GM19455 (cell line): ENCODE data around the gene BBS2.

ENCODE experiments used
- ATAC-seq: cut with Tn5 transposase; IDR thresholded peaks from one replicate; pipeline ENCODE4 v1.9.1; 2021; ENCODE audit not compliant: unreplicated experiment

Gene BBS2

GRCh38 chr16:56519459-56520250, at the start of gene BBS2:
TSS of gene BBS2 (minus strand) at chr16:56520024. CDS start at chr16:56519862, 162 bp downstream.
- ATAC-seq = peak; percentile 79

DNA sequence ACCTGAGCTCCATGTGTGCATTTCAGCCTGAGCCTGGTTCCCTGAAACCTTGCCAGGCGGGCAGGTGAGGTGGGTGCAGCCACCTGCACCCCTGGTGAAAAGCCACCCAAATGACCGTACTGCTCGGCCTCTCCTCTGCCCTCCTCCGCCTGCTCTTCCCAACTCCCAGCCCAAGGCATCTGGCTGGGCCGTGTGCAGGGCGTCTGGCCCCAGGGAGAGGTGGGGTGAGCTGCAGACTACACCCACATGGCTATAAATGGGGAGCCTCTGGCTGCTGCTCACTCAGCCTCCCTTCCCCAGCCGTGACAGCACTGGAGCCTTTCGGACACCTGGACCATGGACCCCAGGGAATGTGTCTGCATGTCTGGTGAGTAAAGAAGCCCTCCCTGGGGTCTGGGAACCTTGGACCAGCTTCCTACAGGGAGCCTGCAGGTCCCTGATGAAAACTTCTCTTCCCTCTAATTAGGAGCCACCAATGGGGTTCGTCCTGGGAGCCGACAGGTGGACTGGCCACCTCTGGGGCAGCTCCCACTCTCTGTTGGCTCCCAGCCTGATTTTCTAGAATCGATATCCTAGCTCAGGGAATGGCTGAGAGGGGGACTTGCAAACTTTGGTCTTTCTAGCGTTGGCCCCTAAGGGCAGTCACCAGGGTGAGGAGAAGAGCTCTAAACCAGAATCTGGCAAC, 45.1 kb upstream of the BBS2 start, which contains the start of gene MT4:
Gene MT4, plus strand, starts transcription at position 281 of the 685 bp plus-strand sequence. Its CDS starts 56 bp downstream, at position 337.
- ATAC-seq = no peak

DNA sequence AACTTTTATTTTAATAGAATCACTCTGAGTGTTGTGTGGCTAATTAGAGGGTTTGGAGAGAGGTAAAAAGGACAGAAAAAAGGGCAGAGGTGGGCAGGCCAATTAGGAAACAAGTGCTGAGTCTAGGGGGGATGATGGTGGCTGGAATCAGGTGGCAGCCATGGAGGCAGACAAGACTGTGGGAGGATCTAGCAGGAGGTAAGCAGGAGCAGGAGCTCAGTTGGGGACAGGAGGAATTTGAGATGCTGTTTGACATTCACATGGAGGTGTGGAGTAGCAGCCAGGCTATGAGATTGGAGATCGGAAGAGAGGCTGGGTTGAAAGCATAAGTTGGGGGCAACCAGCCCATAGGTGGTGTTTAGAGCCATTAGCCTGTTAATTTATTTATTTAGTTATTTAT, 41.3 kb upstream of the BBS2 start:
- ATAC-seq = no peak

DNA sequence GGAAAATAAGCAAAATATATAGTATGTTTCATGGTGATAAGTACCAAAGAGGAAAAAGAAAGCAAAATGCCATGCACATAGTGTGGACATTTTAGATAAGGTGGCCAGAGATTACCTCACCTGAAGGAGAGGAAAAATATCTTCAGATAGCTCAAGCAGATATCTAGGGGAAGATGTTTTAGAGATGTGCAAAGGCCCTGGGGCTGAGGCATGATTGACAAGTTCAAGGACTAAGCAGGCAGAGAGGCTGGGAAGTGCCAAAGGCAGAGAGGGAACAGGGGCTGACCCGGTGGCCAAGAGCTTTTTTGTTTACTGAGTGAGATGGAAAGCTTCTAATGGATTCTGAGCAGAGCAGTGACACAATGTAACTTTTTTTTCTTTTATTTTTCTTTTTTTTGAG, 40.6 kb upstream of the BBS2 start:
- no peak for ATAC-seq

DNA sequence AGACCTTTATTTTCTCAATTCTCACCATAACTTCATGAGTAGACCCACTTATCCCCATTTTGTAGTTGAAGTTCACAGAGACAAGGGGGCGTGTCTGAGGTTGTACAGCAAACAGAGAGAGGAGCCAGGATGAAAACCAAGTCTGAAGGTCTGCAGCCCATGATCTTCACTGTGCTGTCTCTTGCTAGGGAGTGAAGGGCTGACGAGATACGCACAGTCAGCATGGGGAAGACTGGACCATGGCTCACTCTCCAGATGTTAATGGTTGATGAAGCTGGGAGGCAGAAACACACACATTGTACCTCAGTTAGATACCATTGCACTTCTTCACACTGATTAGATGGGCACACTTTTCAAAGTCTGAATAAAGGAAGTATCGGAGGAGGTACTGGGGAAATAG, 39.3 kb upstream of the BBS2 start:
- no peak for ATAC-seq

DNA sequence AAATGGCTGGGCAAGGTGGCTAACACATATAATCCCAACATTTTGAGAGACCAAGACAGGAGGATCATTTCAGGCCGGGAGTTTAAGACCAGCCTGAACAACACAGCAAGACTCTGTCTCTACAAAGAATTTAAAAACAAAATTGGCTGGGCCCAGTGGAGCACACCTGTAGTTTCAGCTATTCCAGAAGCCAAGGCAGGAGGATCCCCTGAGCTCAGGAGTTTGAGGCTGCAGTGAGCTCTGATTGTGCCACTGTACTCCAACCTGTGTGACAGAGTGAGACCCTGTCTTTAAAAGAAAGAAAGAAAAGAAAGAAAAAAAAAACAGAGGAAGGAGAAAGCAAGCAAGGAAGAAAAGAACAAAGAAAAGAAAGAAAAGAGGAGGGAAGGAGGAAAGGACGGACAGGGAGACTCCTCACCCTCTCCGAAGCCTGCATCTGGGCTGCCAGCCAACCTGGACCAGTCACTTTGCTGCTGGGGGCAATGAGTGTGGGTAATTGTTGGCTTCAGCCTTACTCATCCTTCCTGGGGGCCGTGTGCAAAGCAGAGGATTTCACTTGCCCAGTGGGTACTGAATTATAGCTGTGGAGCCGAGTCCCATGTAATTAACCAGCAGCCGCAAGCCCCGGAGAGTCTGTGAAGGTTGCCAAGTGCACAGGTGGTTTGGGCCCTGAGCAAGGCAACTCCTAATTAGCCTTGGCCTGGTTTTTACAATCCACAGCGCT, 38.4 kb upstream of the BBS2 start:
- ATAC-seq = no peak

DNA sequence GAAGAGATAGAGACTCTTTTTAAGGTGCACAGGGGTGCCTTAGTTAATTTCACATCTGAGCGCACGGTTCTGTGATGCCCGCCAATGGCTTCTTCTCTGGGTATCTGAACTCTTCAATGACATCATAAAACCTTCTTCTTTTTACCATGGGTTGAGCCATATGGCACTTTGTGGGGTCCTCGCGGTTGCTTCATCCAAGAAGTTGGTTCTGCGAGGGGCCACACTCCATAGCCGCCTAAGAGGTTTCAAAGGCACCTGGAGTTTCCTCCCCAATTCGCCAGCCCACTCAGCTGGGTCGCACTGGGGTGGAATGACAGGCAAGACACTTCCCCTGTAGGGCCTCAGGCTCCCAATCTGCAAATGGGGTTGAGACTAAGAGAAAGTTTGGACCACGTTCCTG, 34.6 kb upstream of the BBS2 start:
- ATAC-seq = no peak

DNA sequence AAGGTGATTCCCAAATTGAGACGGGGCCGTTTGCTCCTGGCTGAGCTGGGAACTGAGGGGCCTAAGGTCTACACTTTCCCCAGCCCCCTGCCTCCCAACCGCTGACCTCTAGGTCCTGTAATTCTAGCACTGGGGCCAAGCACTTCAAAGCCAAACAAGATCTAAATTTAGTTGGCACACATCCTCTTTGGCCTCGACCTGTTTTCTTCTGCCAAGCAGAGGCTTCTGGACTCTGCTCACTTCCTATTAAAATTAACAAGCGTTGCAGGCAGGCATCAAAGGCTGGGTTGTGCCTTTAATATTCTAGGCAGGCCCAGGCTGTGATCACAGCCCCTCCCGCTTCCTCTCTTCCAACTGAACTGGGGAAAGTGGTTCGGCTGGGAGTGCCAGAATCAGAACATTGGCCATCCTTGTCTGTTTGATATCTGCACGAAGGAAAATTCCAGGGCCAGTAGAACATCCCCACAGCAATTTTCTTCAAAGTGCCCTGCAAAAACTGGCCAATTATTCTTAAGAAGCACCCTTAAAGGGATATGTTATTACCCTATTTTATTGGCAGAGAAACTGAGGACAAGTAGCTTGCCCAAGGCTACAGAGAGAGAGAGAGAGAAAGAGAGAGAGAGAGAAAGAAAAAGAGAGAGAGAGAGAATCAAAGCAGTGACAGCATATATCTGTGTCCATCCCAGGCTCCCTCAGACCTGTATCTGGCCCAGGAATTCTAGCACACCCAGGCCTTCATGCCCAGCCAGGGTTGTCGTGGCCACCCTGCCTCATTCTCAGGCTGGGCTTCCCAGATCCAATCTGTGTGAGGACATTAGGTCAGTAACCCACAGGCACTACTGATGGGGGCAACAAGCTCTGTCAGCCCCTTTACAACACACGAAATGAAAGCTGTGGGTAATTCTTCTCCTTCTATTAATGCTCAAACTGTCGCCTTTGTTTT, 32.2 kb upstream of the BBS2 start:
- no peak for ATAC-seq

- ATAC-seq = no peak
Observed at GRCh38 chr16:56549744-56550385, 30.0 kb upstream of the BBS2 start.

GRCh38 chr16:56549161-56549560, 29.3 kb upstream of the BBS2 start:
- ATAC-seq = no peak

DNA sequence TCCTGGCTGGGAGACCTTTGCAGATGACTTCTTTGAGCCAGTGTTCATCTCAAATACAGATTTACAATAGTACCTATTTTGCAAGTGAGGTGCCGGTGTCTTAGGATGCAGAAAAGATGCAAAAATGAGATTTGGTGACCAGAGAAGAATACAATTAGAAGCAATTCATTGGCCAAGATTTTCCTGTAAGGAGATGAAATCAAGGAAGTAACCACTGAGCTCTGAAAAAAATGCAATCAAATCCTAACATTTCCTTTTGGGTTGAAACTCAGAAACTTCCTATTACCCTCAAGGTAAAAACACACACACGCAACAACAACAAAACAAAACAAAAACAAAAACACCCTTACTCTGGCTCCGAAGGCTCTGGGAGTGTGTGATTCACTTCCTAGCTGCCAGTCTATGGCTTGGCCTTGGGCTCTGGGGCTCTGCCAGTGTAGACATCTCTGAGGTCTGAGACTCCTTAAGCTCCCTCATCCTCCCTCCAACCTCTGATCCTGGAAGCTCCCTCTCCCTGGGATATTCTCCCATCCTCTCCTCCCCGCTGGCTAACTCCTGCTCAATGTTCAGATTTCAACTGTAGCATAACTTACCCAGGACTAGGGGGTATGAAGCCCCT, 28.2 kb upstream of the BBS2 start:
- no peak for ATAC-seq

DNA sequence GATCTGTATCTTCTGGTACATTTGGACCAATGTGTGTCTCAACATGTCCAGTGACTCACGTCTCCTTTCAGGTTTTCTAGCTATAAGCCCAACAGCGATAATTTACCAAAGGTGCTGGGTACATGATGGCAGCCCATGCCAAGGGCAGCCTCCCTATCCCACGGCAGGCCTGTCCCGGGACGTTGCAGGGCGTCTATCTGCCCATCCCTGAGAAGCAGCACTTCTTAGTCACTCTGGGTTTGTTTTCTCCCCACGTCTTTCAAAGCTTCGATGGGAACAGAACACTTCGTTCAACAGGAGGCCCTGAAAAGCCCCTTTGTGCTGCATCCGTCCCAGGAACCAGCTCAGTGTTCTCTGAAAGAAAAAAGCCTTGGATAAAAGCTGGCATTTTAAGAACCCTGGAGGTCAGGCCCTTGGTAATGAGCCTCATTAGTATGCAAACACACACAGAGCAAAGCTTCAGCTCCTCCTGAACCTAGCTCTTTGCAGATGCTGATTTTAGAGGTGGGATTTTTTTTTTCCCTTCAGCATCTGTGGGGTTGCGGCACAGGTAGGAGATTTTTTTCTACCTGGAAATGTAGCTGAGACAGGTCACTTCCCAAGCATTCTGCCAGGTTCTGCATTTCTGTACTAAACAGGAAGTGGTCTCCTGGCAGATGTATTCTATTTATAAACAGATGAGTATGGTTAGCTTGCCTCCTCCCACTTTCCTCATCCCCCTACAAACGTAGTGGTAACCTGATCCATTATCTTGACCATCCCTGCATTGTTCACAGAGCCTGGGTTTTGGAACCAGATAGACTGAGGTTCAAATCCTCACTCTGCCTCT, 27.5 kb upstream of the BBS2 start:
- ATAC-seq = no peak

- no peak for ATAC-seq
Observed at GRCh38 chr16:56542039-56542438, 22.2 kb upstream of the BBS2 start.

- ATAC-seq = no peak
Observed at GRCh38 chr16:56539656-56540055, 19.8 kb upstream of the BBS2 start.

- no peak for ATAC-seq
Observed at GRCh38 chr16:56538331-56538730, 18.5 kb upstream of the BBS2 start.

DNA sequence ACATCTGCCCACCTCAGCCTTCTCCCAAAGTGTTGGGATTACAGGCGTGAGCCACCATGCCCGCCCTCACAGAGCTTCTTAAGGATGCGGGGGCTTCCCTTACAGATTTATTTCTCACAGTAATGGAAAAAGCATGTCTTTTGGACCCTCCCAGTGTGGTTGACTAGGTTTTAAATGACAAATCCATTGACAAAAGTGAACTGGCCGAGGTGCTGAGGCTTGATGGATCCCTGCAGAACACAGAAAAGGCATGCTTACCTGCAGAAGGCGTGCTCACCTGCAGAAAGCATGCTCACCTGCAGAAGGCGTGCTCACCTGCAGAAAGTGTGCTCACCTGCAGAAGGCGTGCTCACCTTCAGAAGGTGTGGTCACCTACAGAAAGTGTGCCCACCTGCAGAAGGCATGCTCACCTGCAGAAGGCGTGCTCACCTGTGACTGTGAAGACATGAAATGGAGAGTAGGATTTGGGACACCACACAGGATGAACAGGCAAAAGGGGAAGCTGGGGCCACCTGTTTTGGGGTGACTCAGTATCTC, 15.1 kb upstream of the BBS2 start:
- ATAC-seq = no peak

DNA sequence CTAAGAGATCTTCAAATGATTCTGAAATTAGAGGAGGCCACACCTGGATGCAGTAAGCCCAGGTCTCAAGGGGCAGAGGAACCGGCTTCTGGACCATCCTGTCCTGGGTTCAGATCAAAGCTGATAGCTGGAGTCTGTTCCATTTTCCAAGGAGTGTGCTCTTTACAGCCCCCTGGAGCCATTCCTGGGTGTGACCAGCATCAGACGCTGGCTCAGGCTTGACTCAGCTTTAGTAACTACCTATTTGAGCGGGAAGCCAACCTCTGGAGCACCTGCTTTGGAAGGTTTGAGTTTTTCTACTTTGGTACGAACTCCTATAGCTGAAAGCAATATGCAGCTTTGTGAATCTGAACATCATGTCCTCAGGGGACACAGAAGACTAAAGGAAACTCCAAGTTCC, 12.9 kb upstream of the BBS2 start:
- no peak for ATAC-seq

- no peak for ATAC-seq
Observed at GRCh38 chr16:56530872-56531271, 11.0 kb upstream of the BBS2 start.

DNA sequence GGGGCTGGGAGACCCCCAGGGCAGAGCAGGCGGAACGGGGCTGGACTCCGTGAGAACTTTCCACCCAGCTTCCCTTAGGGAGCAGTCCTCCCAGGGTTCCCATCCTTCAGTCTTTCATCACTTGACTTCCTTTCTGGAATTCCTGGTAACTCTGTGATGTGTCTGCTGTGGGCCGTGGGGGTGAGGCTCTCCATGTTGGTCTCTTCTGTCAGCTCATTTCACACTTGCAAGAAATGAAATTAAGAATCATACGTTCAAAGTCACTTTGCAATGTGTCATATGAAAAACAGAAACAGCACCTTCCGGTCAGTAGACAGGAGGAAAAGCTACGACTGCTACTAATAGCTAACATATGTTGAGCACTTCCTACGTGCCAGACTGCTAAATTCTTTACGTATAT, 5.4 kb upstream of the BBS2 start:
- no peak for ATAC-seq
